GM18907 (cell line): Measurements from ENCODE around the gene PRKD1.
A peak's percentile ranks its signal among the peaks of the same experiment; 100 is the strongest.

Experiments
- ATAC-seq: cut with Tn5 transposase; IDR thresholded peaks from one replicate; pipeline ENCODE4 v1.9.1; 2021; ENCODE audit warnings: mild to moderate bottlenecking, moderate library complexity; ENCODE audit not compliant: unreplicated experiment

PRKD1 gene

DNA sequence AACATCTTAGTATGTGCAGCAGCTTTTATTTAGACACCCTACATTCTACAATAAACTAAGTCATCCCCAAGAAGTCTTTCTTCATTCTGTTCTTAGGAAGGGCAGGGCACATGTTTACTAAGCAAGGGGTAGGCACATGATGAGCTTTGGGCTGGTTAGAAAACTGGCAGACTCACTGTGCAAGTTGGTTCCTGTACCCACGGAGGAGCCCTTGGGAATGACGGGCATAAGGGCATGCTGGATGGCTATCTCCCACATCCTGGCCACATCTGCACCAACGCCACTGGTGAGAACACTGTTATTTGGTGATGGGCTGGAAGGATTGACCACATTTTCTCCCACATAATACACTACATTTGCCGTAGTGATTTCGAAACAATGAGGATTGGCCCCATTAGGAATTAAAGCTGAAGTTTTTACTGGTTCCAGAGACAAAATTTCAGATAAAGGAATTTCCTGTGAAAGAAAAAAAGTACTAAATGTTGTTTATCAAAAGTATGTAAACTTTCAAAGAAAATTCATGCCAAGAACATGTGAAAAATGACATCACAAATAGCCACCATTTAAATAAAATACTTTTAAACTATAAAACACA is 297.0 kb downstream of the PRKD1 start:
- ATAC-seq = no peak

DNA sequence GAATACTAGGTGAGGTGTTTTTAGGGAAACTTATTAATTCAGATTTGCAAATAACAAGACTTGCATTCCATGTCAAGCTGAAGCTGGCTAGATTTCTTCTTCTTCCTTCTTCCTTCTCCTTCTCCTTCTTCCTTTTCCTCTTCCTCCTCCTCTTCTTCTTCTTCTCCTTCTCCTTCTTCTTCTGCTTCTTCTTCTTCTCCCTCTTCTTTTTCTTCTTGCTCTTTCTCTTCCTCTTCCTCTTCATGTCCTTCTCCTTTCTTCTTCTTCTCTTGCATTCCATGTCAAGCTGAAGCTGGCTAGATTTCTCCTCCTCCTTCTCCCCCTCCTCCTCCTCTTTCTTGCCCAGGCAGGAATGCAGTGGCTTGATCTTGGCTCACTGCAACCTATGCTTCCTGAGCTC is 297.8 kb downstream of the PRKD1 start:
- ATAC-seq = no peak

DNA sequence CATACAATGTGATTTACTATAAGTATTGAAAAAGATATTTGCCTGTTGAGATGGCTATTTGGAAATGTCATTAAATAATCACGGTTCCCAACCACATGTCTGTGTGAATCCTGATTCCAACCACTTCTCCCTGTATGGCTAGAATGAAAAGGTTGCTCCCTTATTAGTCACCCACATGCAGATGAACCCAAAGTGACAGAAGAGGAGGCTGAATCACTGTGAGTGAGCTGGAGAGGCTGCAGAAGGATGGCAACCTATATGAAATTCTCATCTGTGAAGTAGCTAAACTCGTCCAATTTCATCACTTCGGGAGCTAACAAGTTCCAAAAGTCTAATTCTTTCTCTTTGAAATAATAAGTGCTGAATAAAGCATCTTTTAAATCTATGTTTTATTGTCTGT is 300.5 kb downstream of the PRKD1 start:
- ATAC-seq = no peak

DNA sequence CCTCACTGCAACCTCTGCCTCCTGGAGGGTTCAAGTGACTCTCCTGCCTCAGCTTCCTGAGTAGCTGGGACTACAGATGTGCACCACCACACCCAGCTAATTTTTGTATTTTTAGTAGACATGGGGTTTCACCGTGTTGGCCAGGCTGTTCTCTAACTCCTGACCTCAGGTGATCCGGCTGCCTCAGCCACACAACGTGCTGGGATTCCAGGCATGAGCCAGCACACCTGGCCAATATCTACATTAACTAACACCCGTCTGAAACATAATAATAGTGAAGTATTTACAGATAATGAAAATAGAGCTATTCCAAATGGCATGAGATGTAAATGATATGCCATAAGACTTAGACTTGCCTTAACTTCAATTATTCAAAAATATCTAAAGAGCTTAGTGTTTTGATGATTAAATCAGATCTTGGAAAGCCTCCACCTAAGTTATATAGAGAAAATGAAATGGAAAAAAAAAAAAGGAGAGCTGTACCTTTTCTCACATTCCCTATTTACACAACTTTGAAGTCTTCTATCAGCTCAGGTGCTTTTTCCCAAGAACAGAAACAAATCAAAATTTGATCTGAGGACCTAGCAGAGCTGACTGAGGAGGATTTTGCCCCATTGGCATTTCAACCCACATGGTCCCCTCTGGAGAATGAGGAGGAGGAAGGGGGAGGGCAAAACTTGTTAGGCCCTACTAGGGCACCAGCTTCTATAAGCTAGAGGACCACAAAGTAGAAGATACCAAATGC is 309.2 kb downstream of the PRKD1 start:
- no peak for ATAC-seq

DNA sequence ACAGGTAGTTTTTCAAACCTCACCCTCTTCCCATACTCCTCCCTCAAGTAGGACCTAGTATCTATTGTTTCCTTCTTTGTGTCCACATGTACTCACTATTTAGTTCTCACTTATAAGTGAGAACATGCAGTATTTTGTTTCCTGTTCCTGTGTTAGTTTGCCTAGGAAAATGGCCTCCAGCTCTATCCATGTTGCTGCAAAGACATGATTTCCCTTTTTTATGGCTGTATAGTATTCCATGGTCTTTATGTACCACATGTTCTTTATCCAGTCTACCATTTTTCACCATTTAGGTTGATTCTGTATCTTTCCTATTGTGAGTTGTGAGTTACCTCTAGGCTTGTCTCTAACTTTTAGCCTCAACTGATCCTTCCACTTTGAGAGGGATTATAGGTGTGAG is 310.7 kb downstream of the PRKD1 start:
- no peak for ATAC-seq

DNA sequence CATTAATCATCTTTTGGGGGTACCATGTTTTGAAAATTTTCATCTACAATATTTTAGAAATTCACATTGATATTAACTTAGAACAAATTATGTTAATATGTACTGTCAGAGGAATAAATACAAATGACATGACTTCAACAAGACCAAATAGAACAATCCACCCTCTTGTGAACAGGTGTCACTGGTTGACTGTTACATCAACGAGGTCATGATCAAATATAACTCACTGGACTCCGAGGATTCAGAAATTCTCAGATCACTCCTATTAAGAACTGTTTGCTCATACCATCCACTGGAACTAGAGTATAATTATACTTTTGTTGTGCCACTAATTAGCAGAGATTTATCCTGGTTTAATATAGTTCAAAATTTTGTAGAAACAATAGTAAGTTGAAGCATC is 318.8 kb downstream of the PRKD1 start:
- no peak for ATAC-seq

DNA sequence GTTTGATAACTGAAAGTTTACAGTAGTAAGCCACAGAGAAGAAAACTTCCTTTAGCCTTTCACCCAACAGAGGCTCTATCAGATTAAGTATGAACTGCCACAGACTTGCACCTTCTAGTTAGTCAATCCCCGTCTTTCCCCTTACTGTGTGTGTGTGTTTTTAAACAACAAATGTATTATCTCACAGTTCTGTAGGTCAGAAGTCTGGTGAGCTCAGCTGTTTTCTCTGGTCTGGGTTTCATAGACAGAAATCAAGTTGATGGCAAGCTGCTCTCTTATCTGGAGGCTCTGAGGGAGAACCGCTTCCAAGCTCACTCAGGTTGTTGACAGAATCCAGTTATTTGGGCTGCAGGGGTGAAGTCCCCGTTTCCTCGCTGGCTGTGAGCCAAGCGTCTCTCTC is 320.5 kb downstream of the PRKD1 start:
- no peak for ATAC-seq

DNA sequence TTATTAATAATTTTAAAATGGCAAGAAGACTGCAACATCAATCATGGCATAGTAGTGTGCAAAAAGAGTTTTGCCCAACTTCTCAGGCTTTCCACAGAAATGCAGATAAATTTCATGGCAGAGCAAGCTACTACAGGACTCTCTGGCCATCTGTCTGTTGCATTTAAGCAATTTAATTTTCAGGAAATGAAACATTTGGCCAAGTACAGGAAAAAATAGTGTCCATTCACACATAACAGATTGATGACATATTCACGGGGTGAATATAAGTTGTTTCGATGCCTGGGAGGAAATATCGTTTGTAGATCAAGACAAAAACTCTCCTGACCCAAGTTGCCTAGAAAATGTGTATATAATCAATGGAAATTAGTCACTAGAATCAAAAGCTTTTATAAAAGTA is 324.0 kb downstream of the PRKD1 start:
- no peak for ATAC-seq

DNA sequence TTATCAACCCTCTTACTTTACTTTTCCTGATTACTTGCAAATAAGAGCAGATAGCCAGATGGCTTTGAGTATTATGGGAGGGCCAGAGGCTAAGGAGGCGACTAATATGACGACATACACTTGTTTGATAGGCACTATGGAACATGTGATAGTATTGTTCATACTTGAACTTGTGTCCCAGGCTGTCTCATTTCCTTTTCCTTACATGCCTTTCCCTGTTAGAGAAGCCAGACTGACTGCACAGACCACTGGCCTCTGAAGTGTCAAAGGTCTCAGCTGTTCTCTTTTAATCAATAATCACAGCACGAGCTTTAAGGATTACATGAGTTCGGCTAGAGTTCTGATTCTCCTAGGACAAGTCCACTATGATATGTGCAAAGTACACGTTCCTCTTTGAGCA is 326.0 kb downstream of the PRKD1 start:
- ATAC-seq = no peak

DNA sequence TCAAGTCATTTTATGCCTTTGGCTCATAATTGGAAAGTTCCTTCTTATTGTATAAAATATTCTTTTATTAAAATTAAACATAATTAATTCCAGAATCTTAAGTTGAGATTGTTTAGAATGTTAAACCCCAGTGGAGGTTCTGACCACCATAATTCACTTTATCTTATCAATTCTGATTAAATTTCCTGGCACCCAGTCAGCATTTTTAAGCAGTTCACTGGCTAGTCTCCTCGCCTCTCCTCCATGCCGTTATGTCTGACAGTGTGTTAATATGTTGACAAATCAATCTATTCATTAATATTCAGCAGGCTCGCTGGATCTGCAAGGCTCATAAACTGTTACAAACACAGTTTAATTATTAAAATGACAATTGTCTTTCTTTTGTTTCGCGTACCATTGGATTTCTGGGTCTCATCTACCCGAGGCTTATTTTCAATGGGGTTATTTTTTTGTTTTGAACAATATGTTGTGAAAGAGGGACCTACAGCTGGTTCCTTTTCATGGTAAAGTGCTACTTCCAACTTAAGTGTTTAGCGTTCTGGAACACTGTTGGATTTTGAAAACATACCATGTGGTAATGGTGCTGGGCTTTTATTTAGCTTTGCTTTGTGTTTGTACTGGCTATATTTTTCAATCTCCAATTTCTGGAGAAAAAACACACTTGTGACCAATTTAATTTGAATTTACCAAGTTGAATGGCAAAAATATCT is 339.7 kb downstream of the PRKD1 start:
- no peak for ATAC-seq

DNA sequence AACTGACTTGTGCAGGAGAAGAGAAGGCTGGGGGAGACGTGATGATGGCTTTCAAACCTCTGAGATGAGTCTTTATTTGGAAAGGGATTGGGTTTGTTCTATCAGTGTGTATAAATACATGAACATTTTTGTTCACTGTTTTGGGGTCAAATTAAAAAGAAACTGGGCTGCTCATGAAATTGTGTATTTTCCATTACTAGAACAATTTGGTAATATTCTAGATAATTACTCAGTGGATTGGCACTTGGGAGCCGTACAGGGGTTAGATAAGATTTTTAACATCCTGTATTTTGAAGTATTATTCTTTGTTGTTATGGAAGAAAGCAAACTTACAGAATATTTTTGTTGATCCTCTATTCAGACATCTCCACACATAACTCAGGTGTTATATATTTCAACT is 340.6 kb downstream of the PRKD1 start:
- no peak for ATAC-seq

DNA sequence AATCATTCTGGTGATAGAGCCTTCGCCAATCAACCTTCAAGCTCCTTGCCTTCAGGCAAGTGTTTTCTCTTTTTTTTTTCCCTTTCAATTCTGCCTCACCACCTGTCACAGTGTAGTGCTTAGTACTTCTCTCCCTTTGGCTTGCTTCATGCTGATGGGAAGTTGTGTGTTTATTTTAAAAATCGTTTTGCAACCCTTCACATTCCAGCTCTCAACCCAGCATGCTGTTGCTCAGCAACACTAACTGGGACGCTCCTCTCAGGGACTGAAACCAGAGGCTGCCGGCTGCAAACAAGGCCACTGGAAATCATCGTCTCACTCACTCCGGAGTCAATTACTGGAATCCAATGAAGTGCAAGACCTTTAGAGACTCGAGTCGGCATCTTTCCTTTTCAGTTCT is 342.7 kb downstream of the PRKD1 start:
- no peak for ATAC-seq

DNA sequence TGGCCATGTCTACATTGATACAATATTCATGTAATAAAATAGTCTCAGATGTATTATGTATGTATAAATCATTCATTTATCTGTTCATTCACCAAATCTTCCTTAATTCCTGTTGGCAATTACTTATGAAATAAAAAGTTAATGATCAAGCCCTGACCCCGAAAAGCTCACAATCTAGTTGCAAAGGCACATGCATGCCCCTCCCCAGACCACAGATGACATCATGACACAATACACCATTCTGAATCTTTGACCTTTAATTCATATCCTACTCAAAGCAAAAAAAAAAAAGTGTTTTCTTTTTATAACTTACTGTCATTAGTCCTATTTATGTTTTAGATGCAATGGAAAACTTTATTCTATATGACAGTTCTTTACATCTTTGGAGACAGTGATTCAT is 346.9 kb downstream of the PRKD1 start:
- no peak for ATAC-seq

DNA sequence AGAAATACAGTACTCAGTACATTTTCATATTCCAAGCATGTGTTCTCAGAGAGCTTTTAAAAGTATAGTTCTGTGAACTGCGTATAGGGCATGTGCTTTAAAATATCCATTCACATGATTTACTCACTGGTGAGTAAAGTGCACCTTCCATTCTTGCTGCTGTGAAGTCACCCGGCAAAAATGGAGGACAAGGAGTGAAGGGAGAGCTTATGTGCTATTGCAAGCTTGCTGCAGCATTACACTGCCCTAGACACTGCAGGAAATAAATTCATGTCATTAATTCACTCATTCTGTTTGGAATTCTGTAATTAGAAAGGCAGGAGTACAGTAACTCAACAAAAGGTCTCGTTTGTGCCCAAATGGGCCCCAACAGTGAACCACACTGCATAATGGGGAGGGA is 347.8 kb downstream of the PRKD1 start:
- ATAC-seq = no peak

DNA sequence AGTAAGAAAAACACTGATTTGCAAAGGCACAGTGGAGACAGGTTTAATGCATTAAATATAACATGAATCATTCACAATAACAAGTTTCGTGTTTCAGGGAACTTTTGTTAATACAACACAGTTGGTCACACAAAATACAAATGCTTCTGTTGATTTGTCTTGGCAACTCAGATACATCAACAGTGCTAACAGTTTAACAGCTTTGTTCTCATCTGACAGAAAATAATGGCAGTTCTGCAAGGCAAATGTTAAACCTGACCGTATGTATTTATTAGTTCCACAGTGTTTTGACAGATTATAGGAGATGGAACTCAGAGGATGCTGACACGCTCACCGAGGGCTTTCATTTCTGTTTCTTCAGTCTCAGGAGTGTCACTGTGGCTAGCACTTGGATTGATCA is 350.7 kb downstream of the PRKD1 start:
- ATAC-seq = no peak

DNA sequence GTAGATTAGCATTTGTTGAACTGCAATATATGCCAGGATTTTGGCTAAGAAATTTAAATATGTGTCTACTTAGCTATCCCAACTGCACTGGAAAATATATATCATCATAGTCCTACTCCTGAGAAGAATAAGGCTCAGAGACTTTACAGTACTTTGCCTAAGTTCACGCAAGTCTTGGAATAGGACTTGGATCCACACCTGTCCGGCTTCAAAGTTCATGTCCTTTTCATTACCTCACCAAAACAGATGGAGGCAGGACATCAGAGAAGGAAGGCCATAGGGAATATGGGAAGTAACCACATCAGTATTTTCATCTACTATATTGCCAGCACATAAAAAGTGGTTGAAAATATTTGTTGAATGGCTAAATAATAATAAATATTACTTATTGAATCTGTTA is 358.5 kb downstream of the PRKD1 start:
- no peak for ATAC-seq

DNA sequence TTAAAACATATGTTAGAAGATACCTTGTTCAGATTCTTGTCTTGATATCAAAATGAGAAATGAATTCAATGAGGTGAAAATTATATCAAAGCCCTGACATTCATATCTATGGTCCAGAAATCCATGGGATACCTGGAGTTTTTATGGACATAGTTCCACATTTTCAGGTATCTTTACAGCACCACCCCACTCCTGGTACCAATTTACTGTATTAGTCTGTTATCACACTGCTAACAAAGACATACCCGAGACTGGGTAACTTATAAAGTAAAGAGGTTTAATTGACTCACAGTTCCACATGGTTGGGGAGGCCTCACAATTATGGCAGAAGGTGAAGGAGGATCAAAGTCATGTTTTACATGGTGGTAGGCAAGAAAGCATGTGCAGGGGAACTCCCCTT is 361.5 kb downstream of the PRKD1 start:
- ATAC-seq = no peak

DNA sequence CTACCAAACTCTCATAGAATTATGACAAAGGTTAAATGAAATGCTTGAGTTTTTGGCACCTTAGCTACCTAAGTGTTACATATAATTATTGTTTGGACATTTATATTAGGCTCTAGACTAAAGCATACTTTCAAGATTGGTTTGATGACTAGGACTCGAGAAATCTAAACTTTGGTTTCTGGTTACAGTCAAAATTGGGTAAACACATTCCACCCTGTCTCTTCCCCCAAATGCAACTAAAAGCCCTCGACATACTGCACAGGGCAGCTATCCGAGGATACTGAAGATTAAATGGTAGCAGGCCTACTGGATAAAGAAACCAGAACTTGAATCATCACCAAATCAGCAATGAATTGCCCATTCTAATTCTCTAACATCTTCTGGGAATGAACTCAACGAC is 369.1 kb downstream of the PRKD1 start:
- ATAC-seq = no peak

DNA sequence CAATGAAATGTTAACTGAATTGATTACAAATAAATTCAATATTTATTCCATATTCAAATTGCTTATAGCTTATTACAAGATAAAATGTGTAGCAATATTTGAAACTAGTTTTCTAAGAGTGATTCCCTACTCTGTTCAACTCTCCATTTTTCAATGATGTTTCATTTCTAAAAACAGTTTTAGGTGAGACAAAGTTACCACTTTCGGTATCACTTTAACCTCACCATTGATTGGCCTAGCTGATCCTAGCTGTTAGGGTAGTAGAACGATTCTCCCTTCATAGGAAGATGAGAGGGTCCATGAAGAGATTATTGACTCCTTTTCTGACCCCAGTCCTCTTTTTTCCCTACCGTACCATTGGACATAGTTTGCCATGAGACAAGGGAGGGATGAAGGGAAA is 373.3 kb downstream of the PRKD1 start:
- ATAC-seq = no peak

DNA sequence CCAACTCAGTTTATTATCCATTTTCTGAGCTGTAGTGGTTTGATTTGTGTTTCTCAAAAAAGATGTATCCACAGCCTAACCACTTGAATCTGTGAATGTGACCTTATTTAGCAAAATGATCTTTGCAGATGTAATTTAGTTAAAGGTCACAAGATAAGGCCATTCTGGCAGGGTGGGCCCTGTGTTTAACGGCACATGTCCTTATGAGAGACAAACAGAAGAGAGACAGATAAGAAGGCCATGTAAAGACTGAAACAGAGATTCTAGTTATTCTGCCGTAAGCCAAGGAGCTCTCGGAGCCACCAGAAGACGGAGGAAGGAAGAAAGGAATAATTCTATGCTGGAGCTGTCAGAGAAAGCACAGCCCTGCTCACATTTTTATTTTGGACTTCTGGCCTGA is 374.2 kb downstream of the PRKD1 start:
- ATAC-seq = no peak

DNA sequence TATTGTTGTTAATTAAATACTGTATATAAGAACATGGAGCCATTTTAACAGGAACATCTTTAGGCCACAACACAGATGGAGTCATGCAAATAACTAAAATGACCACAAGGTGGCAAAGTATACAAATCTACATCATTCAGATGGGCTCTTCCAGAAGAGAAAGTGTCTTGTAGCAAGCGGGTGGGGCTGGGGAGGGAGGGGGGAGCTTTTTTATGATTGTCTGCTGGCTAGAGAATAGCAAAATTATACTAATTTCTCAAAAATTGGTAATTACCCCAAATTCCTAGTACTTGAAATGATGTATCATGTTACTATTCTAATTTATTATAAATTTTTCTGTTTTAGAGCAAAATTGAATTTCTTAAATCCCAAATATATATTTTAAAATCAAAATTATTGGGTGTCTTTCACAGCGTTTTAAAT is 378.7 kb downstream of the PRKD1 start:
- peak; percentile 91 for ATAC-seq

DNA sequence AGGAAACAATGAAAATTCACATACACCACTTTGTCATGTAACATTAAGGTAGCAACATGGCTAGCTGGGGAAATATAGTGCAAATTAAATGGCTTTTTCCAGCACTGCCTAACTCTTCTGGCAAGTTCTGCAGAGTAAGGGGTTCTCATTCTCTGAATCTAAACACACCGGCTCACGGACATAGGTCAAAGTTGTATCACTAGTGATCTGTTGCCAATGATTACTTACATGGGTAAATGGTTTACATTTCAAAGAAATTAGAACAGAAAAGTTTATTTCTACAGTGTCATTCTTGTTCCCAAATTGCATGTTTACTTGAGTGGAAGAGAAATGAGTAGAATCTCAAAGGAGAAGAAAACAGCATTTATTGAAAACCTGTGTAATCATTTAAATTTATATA is 381.9 kb downstream of the PRKD1 start:
- no peak for ATAC-seq
